ENCODE results near the gene THSD4.

DNA sequence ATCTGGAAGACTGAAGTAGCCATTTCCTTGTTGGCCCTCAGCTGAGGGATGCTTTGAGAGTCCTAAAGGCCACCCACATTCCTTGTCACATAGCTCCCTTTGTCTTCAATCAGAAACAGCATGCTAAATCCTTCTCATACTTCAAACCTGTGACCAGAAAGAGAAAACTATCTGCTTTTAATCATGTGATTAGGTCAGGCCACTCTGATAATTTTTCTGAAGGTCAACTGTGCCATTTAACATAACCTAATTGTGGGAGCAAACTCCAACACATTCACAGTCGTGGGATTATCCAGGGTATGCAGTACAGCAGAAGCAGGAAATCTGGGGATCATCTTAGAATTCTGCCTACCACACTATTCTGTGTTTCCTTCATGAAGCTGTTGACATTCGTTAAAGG lies 471.2 kb downstream of the THSD4 start:
- TF ChIP-seq TAF1 (IDR thresholded peaks at IDR 0.05; ENCODE audit: low read depth) (no peak), EP300 (conservative IDR thresholded peaks at IDR 0.05; ENCODE audit: poor library complexity, severe bottlenecking) (no peak), CTCF (IDR thresholded peaks at IDR 0.05; ENCODE audit: poor library complexity, severe bottlenecking) (no peak)

All from neural cell (in vitro differentiated cells).